Fibroblast of gingiva (primary cell): ENCODE measurements around the gene ACOD1.
"Not testable (repeated sequence)": the region's sequence is repeated elsewhere in the genome, so short reads cannot be mapped to it uniquely, and the experiment has no call there.

Experiments used
- DNase-seq: peaks from one replicate; pipeline ENCODE4 v3.0.0-alpha.2; 2011; ENCODE audit warnings: low read depth

Gene ACOD1

DNA sequence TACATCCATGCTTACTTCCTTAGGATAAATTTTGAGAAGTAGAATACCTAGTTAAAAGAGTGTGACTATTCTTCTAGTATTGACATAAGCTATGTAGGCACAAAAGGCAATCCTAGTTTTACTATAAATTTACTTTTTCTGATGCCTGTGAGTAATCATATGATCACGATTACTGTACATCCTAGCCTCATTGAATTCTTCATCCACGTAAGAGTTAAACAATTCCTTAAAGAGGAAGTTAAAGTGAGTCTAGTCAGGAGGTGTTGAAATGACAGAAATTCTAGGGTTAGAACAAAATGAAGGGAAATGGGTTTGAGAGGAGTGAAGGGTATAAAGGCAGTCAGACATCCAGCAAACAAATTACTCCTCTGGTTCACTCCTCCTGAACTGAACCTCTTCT lies at the start of gene ACOD1:
Gene ACOD1, plus strand, starts transcription at position 363 of the 400 bp plus-strand sequence. CDS start 48 bp downstream, outside the sequence.
- DNase-seq, result no peak

DNA sequence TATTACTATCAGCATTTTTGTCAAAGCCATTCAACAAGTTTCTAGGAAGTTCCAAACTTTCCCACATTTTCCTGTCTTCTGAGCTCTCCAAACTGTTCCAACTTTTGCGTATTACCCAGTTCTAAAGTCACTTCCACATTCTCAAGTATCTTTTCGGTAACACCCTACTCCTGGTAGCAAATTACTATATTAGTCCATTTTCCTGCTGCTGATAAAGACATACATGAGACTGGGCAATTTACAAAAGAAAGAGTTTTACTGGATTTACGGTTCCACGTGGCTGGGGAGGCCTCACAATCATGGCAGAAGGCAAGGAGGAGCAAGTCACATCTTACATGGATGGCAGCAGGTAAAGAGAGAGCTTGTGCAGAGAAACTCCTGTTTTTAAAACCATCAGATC lies 49.2 kb upstream of the ACOD1 start:
- not testable (repeated sequence) for DNase-seq

DNA sequence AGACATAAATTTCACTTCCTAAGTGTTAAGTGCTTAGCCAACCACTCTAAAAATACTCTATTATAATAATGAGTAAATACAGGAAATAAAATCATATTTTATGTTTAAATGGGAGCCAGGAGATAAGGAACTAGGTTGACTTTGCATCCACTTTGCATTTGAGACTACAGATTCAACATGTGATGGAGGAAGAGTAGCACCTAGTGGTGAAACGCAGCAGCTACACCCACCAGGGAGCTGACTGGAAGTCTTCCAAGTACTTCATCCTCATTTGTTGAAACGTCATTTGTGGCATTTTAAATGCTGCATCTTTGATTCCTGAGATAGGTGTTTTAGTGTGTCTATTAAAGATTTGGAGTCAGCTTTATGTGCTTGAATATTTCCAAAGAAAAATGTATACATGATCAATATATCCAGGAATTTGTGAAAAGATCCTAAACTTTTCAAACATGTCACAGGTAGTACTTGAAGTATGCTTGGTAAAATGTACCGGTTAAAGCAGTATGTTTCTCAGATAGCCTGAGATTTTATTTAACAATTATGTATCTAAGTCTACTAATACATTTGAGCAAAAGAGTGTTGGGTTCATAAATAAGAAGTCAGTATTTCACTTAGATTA lies 44.7 kb upstream of the ACOD1 start:
- DNase-seq, result peak; percentile 58

DNA sequence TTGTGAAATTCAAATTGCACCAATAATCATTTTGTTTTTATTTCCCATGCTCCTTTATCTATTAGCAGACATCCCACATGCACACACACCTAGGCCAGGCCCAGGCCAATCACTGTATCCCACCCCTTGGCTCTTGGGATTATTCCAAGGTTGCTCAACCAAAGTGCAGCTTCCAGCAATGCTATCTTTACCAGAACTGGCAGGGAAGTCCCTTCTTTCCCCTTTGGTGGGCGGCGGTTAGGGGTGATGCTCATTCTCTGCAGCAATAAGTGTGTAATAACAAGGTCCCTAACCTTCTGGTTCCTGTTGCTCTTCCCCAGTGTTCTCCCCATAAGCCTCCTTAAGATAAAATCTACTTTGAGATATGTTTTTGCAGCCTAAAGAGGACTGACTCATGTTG lies 43.8 kb upstream of the ACOD1 start:
- DNase-seq, result no peak

DNA sequence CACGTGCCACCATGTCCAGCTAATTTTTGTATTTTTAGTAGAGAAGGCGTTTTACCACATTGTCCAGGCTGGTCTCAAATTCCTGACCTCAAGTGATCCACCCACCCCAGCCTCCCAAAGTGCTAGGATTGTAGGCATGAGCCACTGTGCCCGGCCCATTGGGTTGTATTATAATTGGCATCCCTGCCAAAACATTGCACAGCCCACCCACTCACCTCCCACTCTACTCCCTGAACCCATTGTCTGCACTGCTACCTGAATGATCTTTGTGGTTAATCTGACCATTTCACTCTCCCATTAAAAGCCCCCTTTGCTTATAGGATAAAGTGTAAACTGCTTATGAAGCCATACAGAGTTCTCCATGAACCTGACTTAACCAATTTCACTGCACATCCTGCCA lies 35.8 kb upstream of the ACOD1 start:
- DNase-seq, result no peak

GRCh38 chr13:76913898-76914297 lies 34.4 kb upstream of the ACOD1 start:
- DNase-seq, result no peak

- peak; percentile 38 for DNase-seq
Measured at GRCh38 chr13:76917095-76917494, 31.2 kb upstream of the ACOD1 start.

GRCh38 chr13:76917755-76918481 lies 30.4 kb upstream of the ACOD1 start:
- DNase-seq, result peak; percentile 43

- DNase-seq, result peak; percentile 31
Measured at GRCh38 chr13:76921516-76921915, 26.8 kb upstream of the ACOD1 start.

DNA sequence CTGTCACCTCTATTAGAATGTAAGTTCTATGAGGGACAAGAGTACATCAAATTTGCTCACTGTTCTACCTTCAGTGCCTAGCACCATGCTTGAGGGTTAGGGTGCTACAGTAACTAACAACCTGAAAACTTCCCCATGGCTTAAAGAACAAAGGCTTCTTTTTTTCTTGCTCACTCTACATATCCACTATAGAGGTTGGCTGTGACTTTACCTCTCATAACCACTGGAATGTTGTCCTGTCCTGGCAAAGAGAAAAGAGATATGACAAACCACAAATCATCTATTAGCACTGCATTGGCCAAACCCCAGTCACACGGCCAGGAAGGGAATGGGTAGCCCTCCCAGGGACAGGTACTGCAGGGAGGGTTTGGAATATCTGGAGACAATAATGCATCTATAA lies 23.2 kb upstream of the ACOD1 start:
- no peak for DNase-seq

DNA sequence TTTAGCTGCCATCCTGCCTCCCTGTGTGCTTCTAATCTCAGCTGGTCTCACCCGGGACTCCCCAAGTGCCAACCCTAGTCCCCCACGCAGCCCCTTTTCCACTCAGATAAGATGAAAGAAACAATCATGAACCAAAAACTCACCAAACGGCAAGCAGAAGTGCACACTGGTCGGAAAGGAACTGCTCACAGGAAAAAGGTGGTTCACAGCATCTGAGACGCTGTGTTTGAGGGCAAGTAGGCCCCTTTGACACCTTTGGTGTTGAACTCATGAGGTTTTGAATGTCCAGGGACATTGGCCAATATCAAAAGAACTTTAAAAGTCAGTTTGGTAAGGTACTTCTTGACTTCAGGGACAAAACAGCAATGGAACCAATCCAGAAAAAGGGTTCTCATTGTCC lies 20.4 kb upstream of the ACOD1 start:
- DNase-seq, result no peak

GRCh38 chr13:76928456-76928855 lies 19.9 kb upstream of the ACOD1 start:
- DNase-seq, result no peak

DNA sequence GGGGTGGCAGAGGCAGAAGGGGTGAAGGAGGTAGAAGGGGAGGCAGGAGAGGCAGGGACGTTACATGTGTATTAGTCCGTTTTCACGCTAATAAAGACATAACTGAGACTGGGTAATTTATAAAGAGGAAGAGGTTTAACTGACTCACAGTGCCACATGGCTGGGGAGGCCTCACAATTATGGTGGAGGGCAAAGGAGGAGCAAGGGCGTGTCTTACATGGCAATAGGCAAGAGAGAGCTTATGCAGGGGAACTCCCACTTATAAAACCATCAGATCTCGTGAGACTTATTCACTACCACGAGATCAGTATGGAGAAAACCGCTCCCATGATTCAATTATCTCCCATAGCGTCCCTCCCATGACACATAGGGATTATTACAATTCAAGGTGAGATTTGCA lies 19.0 kb upstream of the ACOD1 start:
- no peak for DNase-seq

- no peak for DNase-seq
Measured at GRCh38 chr13:76929851-76930374, 18.4 kb upstream of the ACOD1 start.

DNA sequence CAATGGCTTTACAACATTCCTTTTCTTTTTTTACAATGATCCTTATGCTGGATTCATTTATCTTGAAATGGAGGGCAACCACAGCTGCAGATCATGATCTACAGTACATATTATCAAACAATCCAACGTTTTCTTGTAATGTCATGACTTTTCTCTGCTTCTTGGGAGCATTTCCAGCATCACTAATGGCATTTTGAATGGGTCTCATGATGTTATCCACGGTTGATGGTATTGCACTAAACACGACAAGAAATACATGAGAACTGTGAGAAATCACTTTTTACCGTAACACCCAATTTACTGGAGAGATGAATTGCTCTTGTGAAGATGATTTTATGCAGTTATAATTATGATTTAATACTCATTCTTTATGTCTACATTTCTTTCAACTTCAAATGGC lies 16.2 kb upstream of the ACOD1 start:
- DNase-seq, result no peak

- DNase-seq, result peak; percentile 36
Measured at GRCh38 chr13:76934671-76935070, 13.6 kb upstream of the ACOD1 start.

GRCh38 chr13:76936763-76937162 lies 11.5 kb upstream of the ACOD1 start:
- DNase-seq, result no peak

DNA sequence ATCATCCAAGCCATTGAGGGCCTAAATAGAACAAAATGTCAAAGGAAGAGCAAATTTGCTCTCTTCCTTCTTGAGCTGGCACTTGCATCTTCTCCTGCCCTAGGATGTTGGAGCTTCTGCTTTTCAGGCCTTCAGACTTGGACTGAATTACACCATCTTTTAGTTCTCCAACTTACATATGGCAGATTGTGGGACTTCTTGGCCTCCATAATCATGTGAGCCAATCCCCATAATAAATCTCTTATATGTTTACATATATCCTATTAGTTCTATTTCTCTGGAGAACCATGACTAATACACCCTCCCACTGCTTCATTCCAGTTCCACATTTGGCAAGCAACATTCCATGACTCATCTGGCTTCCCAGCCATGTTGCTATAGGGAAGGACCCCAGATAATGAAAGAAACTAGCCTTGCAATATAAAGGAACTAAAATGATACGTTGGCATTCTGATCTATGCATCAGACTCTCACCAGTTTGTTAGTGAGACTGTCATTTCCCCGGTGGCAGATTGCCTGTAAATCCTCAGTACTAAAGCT lies 11.0 kb upstream of the ACOD1 start:
- peak; percentile 93 for DNase-seq

GRCh38 chr13:76939215-76939614 lies 9.1 kb upstream of the ACOD1 start:
- DNase-seq, result peak; percentile 54

GRCh38 chr13:76942363-76942762 lies 5.9 kb upstream of the ACOD1 start:
- DNase-seq, result no peak

- peak; percentile 17 for DNase-seq
Measured at GRCh38 chr13:76943646-76944045, 4.7 kb upstream of the ACOD1 start.

GRCh38 chr13:76944456-76944855 lies 3.9 kb upstream of the ACOD1 start:
- peak; percentile 58 for DNase-seq

- DNase-seq, result no peak
Measured at GRCh38 chr13:76950101-76950500, 1.8 kb downstream of the ACOD1 start.
